Heart right ventricle (tissue), 16 donors: ENCODE results near the gene GP1BA. TPM values are rescaled to one million over a fixed set of nuclear protein-coding genes. Genes with fewer than 3 reads are reported as not detected.

Experiments
- ATAC-seq, 8 donors: fragments of 200-7000 bp; cut with Tn5 transposase; one replicate each; pipeline ENCODE4 v1.9.1; 2020; ENCODE audit warnings: mild to moderate bottlenecking in 8 of 8, moderate library complexity in 8 of 8, moderate number of reproducible peaks in 1 of 8
- DNase-seq, 2 donors: peaks; one replicate each; pipeline ENCODE4 v3.0.0-alpha.2; 2020
- H3K27ac ChIP-seq, 10 donors: fragments of 200-600 bp; sonication (generic) in 2 of 10; one replicate each; pipeline versions ENCODE4 v1.5.0 to v1.8.0; 2020 to 2022; ENCODE audit warnings: mild to moderate bottlenecking in 3 of 10
- H3K27me3 ChIP-seq, 7 donors: fragments of 200-600 bp; one replicate each; pipeline ENCODE4 v1.8.0; 2021 to 2022; ENCODE audit warnings: mild to moderate bottlenecking in 2 of 7
- H3K36me3 ChIP-seq, 9 donors: fragments of 200-600 bp; sonication (generic) in 1 of 9; one replicate each; pipeline versions ENCODE4 v1.5.0 to v1.8.0; 2020 to 2022; ENCODE audit warnings: mild to moderate bottlenecking in 2 of 9
- H3K4me1 ChIP-seq, 9 donors: fragments of 200-600 bp; sonication (generic) in 1 of 9; one replicate each; pipeline versions ENCODE4 v1.5.0 to v1.8.0; 2020 to 2022; ENCODE audit warnings: mild to moderate bottlenecking in 4 of 9
- H3K4me3 ChIP-seq, 10 donors: fragments of 200-600 bp; sonication (generic) in 2 of 10; one replicate each; pipeline versions ENCODE4 v1.5.0 to v1.8.0; 2020 to 2022; ENCODE audit warnings: mild to moderate bottlenecking in 7 of 10, moderate library complexity in 2 of 10
- H3K9me3 ChIP-seq, 11 donors: fragments of 200-600 bp in 10 of 11; sonication (generic) in 2 of 11; one replicate each; pipeline versions ENCODE4 v1.5.0 to v1.8.0; 2013 to 2022; ENCODE audit warnings: mild to moderate bottlenecking in 2 of 11, control low read depth in 1 of 11, moderate library complexity in 1 of 11
- WGBS, 2 donors: extraction: QIAGEN DNeasy Blood & Tissue Kit; methylation state at CpG; one replicate each; pipeline ENCODE4 v1.1.7; 2013; ENCODE audit warnings: inconsistent platforms in 1 of 2; 5-methylcytosine and 5-hydroxymethylcytosine counted together
- intact Hi-C, 10 donors: fragments of 100-400 bp; cut with DNase I; formaldehyde crosslinking; loops; one replicate each; pipeline versions ENCODE4 v1.11.1 to v1.14.2; 2022
- polyA plus RNA-seq, 2 donors: library from polyadenylated mRNA; stranded (reverse); fragments of 200-250 nt; gene quantifications; one replicate each; pipeline ENCODE4 v1.2.3, GENCODE V29; 2013
- total RNA-seq, 10 donors: library from RNA; stranded (reverse); fragmentation: NEBNext Ultra II Directional in 3 of 10; extraction: Animal tissue kit (Norgen Biotek cat#: 25700) in 3 of 10; gene quantifications; one replicate each; pipeline versions ENCODE4 v1.2.1 to v1.2.4, GENCODE V29; 2021 to 2023
- TF ChIP-seq, protein P1 (sequence below), 9 donors: fragments of 200-600 bp; sonication (generic) in 2 of 9; IDR thresholded peaks; one replicate each; pipeline versions ENCODE4 v1.5.0 to v1.8.0; 2021 to 2022; ENCODE audit warnings: antibody characterized with exemption in 9 of 9, mild to moderate bottlenecking in 5 of 9, moderate library complexity in 1 of 9
- donor health status: Arrhythmogenic right ventricular cardiomyopathy.
- donor health status: ischemic (EF 13 %, LVEDD 7.1; RV severe dilation, severe dysfunction).
- donor health status: healthy with polysubstance abuse.
- donor health status: DM: no; HTN: yes; CAD: no.
- donor health status: DM: no; HTN: no; CAD: no.
- donor health status: ischemic (EF 25% LVEDD 6.9; RV normal size, moderate dysfunction).
- donor health status: ischemic (EF 25% LVEDD 5.7; RV mildly dilated, moderate dysfunction).
- donor health status: healthy.
- donor health status: DM: yes; HTN: yes; CAD: no.
- donor health status: Ischemic cardiomyopathy.
- donor health status: ischemic (EF 35%, LVEDD 5.7; RV mildly dilated, moderate dysfunction).
- donor health status: nonischemic (EF 11% LVEDD 7.7; RV severe dilation, severe dysfunction).
- donor health status: DM: yes; HTN: yes; CAD: no.
- donor health status: PGD.
- donor health status: ischemic (EF 29% LVEDD 5.4; RV normal size, mild dysfunction).
- donor health status: nonischemic (EF 23%, LVEDD 6.1; RV moderate dilation, normal function).

GP1BA gene
- total and polyA plus RNA-seq, 12 donors = 0.04 to 0.53 (median 0.26) TPM; not detected in 5

DNA sequence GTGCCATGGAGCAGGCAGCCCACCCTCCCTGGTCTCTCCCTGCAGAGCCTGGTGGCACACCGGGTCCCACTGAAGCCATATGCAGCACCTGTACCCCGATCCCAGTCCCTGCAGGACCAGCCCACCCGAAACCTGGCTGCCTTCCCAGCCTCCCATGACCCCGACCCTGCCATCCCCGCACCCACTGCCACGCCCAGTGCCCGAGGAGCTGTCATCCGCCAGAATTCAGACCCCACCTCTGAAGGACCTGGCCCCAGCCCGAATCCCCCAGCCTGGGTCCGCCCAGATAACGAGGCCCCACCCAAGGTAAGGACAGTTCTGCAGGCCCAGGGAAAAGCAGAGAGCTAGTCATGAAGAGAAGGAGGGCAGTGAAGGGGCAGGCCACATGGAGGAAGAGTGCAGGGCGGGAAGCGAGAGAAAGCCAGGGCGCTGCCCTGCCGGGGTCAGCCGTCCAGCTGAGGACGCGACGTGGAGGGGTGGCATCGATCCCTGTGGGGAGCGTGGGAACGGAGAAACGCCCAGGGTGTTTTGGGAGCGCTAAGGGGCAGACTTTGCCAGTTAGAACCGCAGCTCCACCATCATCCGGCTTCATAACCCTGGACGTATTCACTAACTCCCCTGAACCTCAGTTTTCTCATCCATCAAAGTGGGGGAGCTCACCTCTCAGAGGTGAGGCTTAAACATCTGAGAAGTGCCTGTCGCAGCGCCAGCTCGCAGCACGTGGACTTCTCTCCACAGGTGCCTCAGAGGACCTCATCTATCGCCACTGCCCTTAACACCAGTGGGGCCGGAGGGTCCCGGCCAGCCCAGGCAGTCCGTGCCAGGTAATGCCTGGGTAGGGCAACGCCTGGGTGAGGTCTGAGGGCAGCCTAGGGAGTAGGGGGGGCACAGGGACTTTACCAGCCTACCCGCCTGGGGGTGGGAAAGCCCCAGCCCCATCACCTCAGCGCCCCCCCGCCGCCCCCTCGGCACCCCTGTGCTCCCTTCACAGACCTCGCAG lies 40.4 kb upstream of the GP1BA start:
- Histone ChIP-seq H3K9me3 (no peaks in the 10 kb centered on the region), H3K27me3 (no peaks in the 10 kb centered on the region), H3K27ac (no peak overlapping the region), H3K4me3 (no peak overlapping the region), H3K36me3 (peaks cover 13 to 98% (median 69%) of the 10 kb centered on the region in 9 donors), H3K4me1 (no peaks in the 10 kb centered on the region)
- TF ChIP-seq, protein P1, sequence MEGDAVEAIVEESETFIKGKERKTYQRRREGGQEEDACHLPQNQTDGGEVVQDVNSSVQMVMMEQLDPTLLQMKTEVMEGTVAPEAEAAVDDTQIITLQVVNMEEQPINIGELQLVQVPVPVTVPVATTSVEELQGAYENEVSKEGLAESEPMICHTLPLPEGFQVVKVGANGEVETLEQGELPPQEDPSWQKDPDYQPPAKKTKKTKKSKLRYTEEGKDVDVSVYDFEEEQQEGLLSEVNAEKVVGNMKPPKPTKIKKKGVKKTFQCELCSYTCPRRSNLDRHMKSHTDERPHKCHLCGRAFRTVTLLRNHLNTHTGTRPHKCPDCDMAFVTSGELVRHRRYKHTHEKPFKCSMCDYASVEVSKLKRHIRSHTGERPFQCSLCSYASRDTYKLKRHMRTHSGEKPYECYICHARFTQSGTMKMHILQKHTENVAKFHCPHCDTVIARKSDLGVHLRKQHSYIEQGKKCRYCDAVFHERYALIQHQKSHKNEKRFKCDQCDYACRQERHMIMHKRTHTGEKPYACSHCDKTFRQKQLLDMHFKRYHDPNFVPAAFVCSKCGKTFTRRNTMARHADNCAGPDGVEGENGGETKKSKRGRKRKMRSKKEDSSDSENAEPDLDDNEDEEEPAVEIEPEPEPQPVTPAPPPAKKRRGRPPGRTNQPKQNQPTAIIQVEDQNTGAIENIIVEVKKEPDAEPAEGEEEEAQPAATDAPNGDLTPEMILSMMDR (IDR thresholded peaks at IDR 0.05) = no peak
- DNase-seq (no peak), ATAC-seq (no peak)
- intact Hi-C loops = loop anchor here in 2 of 10 donors (5.0 to 10.0 kb wide), 2 partner anchors 179 to 187 kb away; partner anchors contain the start of genes ARRB2 (in 1 of the 2) and PELP1 (in 1 of the 2)
- WGBS, 2 donors = 94 to 95% methylated on average over 42 of the region's 42 CpGs

DNA sequence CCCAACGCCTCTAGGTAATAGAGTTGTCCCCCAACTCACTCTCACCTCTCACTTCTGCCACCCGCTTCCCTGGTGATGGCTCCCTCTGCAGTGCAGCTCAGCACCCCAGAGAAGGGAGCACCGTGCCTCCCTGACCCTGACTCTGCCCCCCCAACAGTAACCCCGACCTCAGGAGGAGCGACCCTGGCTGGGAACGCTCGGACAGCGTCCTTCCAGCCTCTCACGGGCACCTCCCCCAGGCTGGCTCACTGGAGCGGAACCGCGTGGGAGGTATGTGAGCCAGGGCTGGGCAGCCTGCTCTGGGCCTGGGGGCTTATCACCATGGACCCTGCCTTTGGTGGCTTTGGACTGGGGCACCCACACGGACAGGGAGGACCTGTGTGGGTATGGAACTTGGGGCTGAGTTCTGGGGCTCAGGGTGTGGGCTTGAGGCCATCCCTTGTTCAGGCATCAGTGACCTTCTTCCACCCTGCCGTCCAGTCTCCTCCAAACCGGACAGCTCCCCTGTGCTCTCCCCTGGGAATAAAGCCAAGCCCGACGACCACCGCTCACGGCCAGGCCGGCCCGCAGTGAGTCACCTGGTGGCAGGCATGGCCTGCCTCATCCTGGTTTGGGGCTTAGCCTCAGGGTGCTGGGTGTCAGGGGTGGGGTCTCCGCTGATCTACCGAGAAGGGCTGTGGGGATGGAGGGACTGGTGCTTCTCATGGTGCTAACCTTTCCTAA lies 39.4 kb upstream of the GP1BA start:
- peaks cover 13 to 96% (median 65%) of the 10 kb centered on the region in 9 donors for H3K36me3 ChIP-seq
- DNase-seq = no peak
- TF ChIP-seq, protein P1 (IDR thresholded peaks at IDR 0.05) = no peak
- ATAC-seq = no peak
- intact Hi-C loops = loop anchor here in 2 of 10 donors (5.0 to 10.0 kb wide), 2 partner anchors 180 to 188 kb away; partner anchors contain the start of genes ARRB2 (in 1 of the 2) and PELP1 (in 1 of the 2)
- H3K4me3 ChIP-seq = no peak overlapping the region
- H3K27me3 ChIP-seq = no peaks in the 10 kb centered on the region
- H3K9me3 ChIP-seq = no peaks in the 10 kb centered on the region
- WGBS, 2 donors = 87 to 90% methylated on average over 23 of the region's 23 CpGs
- H3K27ac ChIP-seq = no peak overlapping the region
- no peaks in the 10 kb centered on the region for H3K4me1 ChIP-seq

DNA sequence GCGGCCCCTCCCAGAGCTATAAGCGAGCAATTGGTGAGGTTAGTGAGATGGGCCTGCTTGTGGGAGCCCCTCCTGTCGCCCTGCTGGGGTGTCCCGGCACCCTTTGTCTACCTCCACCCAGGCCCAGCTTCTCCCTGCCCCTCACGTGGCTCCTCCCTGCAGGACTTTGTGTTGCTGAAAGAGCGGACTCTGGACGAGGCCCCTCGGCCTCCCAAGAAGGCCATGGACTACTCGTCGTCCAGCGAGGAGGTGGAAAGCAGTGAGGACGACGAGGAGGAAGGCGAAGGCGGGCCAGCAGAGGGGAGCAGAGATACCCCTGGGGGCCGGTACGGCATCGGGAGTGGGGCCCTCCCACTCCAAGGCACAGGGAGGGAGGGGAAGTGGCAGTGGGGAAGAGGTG lies 38.8 kb upstream of the GP1BA start:
- DNase-seq = no peak
- intact Hi-C loops = loop anchor here in 2 of 10 donors (5.0 to 10.0 kb wide), 2 partner anchors 181 to 188 kb away; partner anchors contain the start of genes ARRB2 (in 1 of the 2) and PELP1 (in 1 of the 2)
- no peak for ATAC-seq

More for the DNA sequence above, 38.8 kb upstream of the GP1BA start:
- no peak overlapping the region for H3K4me3 ChIP-seq
- peaks cover 13 to 89% (median 60%) of the 10 kb centered on the region in 9 donors for H3K36me3 ChIP-seq
- no peak overlapping the region for H3K27ac ChIP-seq
- H3K9me3 ChIP-seq = no peaks in the 10 kb centered on the region
- TF ChIP-seq, protein P1 (IDR thresholded peaks at IDR 0.05) = no peak
- H3K4me1 ChIP-seq = peaks cover 0 to under 1% (median 0%) of the 10 kb centered on the region in 9 donors
- 89 to 90% methylated on average over 17 to 18 of the region's 18 CpGs for WGBS, 2 donors
- H3K27me3 ChIP-seq = no peaks in the 10 kb centered on the region
